ENCODE measurements around the gene BGN. TPM values are rescaled to one million over a fixed set of nuclear protein-coding genes. Genes with fewer than 3 reads are reported as not detected.

BGN gene
- total RNA-seq, 8 experiments from 2014 or later = 0.08 to 105 (median 2.6) TPM; not detected in 1

GRCh38 chrX:153454901-153455550 lies 39.8 kb upstream of the BGN start:
- H3K4me1 ChIP-seq (replicated peaks in 1 of 2) = no peaks in the 10 kb centered on the region
- in situ Hi-C loops (cut with MboI; ENCODE audit: low pct_unique_long_range_greater_than_20kb in 2 of 9, low sequenced_read_pairs in 9 of 9, unreplicated experiment in 9 of 9) = no loop called here
- H3K27ac ChIP-seq = no peak overlapping the region
- WGBS, 10 experiments = 77% methylated on average over 4 of the region's 16 CpGs; no CpG with 5 or more reads in 9 of the 10 experiments
- no peak overlapping the region for H3K4me3 ChIP-seq
- ATAC-seq (replicated peaks in 6 of 8) = no peak

DNA sequence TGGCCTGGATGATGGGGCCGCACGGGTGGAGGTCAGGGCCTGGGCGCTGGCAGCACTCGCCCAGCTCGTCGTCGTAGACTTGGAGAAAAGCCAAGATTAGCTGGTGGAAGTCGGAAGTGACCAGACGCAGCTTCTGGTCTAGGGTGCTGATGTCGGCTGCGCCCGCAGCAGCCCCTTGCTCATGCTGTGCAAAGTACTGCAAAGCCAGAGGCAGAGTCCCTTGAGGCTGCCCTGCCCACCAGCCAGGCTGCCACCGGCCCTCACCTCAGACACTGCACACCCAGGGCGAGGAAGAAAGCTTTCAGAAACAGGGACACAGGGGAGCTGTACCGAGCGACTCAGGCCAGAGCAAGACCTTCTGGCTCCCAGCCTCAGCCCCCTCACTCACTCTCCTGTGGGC lies 39.2 kb upstream of the BGN start:
- Histone ChIP-seq H3K27ac (no peak overlapping the region), H3K4me3 (no peak overlapping the region), H3K4me1 (replicated peaks in 1 of 2) (no peaks in the 10 kb centered on the region)
- no peak for ATAC-seq (replicated peaks in 6 of 8)
- WGBS, 10 experiments = no CpG with 5 or more reads among the region's 16 CpGs
- in situ Hi-C loops (cut with MboI; ENCODE audit: low pct_unique_long_range_greater_than_20kb in 2 of 9, low sequenced_read_pairs in 9 of 9, unreplicated experiment in 9 of 9) = no loop called here

DNA sequence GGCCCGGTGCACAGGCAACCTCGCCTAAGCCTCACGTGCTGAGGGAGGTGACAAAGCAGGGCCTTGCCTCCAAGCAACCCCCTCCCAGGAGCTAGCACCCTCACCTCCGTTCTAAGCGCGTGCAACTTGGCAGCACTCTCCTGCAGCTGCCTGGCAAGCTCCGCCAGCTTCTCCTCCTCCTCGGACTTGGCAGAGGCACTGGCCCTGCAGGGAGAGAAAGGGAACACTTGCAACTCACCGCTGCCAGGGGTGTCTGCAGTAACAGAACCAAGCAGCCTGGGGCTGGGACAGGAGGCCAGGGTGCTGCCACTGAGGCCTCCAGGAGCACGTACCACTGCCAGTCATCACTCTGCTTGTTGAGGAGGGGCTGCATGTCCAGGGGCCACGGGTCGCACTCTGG lies 38.6 kb upstream of the BGN start:
- H3K4me1 ChIP-seq (replicated peaks in 1 of 2) = no peaks in the 10 kb centered on the region
- H3K4me3 ChIP-seq = no peak overlapping the region
- no peak overlapping the region for H3K27ac ChIP-seq
- in situ Hi-C loops (cut with MboI; ENCODE audit: low pct_unique_long_range_greater_than_20kb in 2 of 9, low sequenced_read_pairs in 9 of 9, unreplicated experiment in 9 of 9) = no loop called here
- peak in 1 of 8 experiments; percentile 24 for ATAC-seq (replicated peaks in 6 of 8)
- WGBS, 10 experiments = 50 to 100% methylated on average over 1 to 2 of the region's 12 CpGs; no CpG with 5 or more reads in 8 of the 10 experiments

- in situ Hi-C loops (cut with MboI; ENCODE audit: low pct_unique_long_range_greater_than_20kb in 2 of 9, low sequenced_read_pairs in 9 of 9, unreplicated experiment in 9 of 9) = no loop called here
- no CpG with 5 or more reads among the region's 9 CpGs for WGBS, 10 experiments
- Histone ChIP-seq H3K27ac (no peak overlapping the region), H3K4me3 (no peak overlapping the region), H3K4me1 (replicated peaks in 1 of 2) (no peaks in the 10 kb centered on the region)
- ATAC-seq (replicated peaks in 6 of 8) = no peak
These were observed 38.1 kb upstream of the BGN start for GRCh38 chrX:153456704-153457103.

DNA sequence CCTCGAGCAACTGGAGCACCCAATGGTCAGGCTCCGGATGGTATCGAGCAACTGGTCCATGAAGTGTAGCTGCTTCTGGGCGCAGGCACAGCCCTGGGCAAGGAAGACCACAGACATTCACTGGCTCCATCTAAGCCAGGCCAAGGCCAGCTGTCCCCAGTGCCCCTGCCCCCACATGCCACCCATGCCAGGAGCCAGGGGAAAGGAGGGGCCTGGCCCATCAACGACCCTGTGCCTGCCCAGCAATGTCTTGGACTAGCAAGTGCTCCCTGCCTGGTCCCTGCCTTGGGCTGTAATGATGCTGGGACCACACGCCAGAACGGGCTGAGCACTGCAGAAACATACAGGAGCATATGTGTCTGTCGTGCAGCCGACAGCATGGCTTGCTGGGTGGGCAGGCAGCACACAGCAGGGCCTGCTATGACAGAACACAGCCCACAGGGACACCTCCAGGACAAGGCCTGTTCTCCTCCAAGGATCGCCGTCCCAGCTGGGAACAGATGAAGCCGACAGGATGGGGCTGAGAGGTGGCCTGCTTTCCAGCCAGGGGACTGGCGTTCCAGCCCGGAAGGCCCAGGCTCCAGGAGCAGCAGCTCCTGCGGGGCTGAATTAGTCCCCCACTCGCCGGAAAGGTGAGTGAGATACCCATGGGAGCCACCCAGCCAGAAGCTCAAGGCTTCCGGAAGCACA lies 37.5 kb upstream of the BGN start:
- Histone ChIP-seq H3K4me1 (replicated peaks in 1 of 2) (no peaks in the 10 kb centered on the region), H3K27ac (no peak overlapping the region), H3K4me3 (no peak overlapping the region)
- in situ Hi-C loops (cut with MboI; ENCODE audit: low pct_unique_long_range_greater_than_20kb in 2 of 9, low sequenced_read_pairs in 9 of 9, unreplicated experiment in 9 of 9) = no loop called here
- WGBS, 10 experiments = 42% methylated on average over 7 of the region's 18 CpGs; no CpG with 5 or more reads in 9 of the 10 experiments
- no peak for ATAC-seq (replicated peaks in 6 of 8)

DNA sequence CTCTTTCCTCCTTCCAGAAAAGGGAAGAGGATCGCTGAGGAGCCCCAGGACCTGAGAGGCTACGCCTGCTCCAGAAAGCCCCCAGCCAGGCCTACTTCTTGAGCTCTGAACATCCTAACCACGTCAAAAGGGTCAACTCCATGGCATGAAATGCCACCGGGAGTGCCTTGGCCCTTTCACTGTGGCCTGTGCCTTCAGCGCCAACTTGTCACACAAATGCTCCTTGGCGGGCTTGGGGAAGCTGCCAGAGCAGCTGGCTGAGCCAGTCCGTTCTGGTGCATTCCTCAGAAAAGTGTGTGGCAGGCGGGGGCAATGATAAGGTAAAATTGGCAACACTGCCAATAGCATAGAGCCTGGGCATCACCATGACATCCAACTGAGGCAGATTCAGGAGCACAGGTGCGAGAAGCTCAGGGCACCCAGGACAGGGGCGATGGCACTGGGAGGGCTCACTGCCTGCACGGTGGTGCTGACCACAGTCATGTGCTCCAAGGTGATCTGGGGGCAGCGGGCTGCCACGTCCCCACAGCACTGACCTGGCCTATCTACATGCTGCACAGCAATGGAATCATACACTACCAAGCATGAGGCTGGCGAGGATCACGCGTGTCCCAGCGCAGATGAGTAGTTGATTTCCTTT lies 36.8 kb upstream of the BGN start:
- no peak overlapping the region for H3K27ac ChIP-seq

DNA sequence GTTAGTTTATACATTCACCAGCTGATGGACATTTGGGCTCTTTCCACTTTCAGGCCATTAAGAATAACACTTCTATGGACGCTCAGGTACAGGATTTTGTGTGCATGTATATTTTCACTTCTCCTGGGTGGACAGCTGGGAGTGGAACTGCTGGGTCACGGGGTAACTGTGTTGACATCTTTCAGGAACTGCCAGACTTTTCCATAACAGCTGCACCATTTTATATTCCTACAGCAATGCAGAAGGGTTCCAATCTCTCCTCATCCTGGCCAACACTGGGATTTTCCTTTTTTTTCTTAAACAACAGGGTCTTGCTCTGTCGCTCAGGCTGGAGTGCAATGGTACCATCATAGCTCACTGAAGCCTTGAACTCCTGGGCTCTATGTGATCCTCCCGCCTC lies 36.3 kb upstream of the BGN start:
- in situ Hi-C loops (cut with MboI; ENCODE audit: low pct_unique_long_range_greater_than_20kb in 2 of 9, low sequenced_read_pairs in 9 of 9, unreplicated experiment in 9 of 9) = no loop called here
- 34% methylated on average over 2 of the region's 4 CpGs; no CpG with 5 or more reads in 9 of the 10 experiments for WGBS, 10 experiments
- ATAC-seq (replicated peaks in 6 of 8) = no peak
- Histone ChIP-seq H3K27ac (no peak overlapping the region), H3K4me1 (replicated peaks in 1 of 2) (no peaks in the 10 kb centered on the region), H3K4me3 (no peak overlapping the region)

More for the DNA sequence above, 36.8 kb upstream of the BGN start:
- Histone ChIP-seq H3K4me3 (no peak overlapping the region), H3K4me1 (replicated peaks in 1 of 2) (no peaks in the 10 kb centered on the region)
- 67 to 90% (median 80%) methylated on average over 1 to 4 of the region's 17 CpGs; no CpG with 5 or more reads in 7 of the 10 experiments for WGBS, 10 experiments
- in situ Hi-C loops (cut with MboI; ENCODE audit: low pct_unique_long_range_greater_than_20kb in 2 of 9, low sequenced_read_pairs in 9 of 9, unreplicated experiment in 9 of 9) = no loop called here
- ATAC-seq (replicated peaks in 6 of 8) = no peak

- in situ Hi-C loops (cut with MboI; ENCODE audit: low pct_unique_long_range_greater_than_20kb in 2 of 9, low sequenced_read_pairs in 9 of 9, unreplicated experiment in 9 of 9) = no loop called here
- no peak overlapping the region for H3K4me3 ChIP-seq
- ATAC-seq (replicated peaks in 6 of 8) = peak in 1 of 8 experiments; percentile 45
- no peak overlapping the region for H3K27ac ChIP-seq
- 40 to 100% (median 94%) methylated on average over 1 to 3 of the region's 4 CpGs; no CpG with 5 or more reads in 6 of the 10 experiments for WGBS, 10 experiments
- H3K4me1 ChIP-seq (replicated peaks in 1 of 2) = no peaks in the 10 kb centered on the region
These were observed 34.8 kb upstream of the BGN start for GRCh38 chrX:153459986-153460385.

GRCh38 chrX:153460826-153461225 lies 34.0 kb upstream of the BGN start:
- 21 to 60% methylated on average over 3 to 4 of the region's 7 CpGs; no CpG with 5 or more reads in 8 of the 10 experiments for WGBS, 10 experiments
- no peak overlapping the region for H3K4me3 ChIP-seq
- H3K27ac ChIP-seq = no peak overlapping the region
- in situ Hi-C loops (cut with MboI; ENCODE audit: low pct_unique_long_range_greater_than_20kb in 2 of 9, low sequenced_read_pairs in 9 of 9, unreplicated experiment in 9 of 9) = no loop called here
- no peaks in the 10 kb centered on the region for H3K4me1 ChIP-seq (replicated peaks in 1 of 2)
- ATAC-seq (replicated peaks in 6 of 8) = peak in 7 of 8 experiments; percentile 52 to 83 (median 61)

DNA sequence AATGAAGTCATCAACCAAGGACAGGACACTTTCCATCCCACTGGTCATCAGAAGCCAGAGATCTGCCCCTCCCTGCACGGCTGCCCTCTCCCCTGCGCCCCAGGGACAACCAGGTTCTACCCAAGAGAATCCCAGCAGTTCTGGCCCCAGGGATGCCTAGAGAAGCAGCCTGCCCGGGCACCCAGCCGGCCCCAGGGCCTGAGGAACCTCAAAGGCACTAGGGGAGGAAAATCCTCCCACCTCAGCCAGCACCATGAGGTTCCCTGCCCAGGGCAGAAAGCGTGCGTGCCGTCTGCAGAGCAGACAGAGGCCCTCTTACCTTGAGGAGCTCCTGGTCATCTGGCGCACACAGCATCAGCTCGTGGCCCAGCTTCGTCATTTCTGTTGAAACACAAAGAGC lies 32.5 kb upstream of the BGN start:
- in situ Hi-C loops (cut with MboI; ENCODE audit: low pct_unique_long_range_greater_than_20kb in 2 of 9, low sequenced_read_pairs in 9 of 9, unreplicated experiment in 9 of 9) = no loop called here
- ATAC-seq (replicated peaks in 6 of 8) = no peak
- no peak overlapping the region for H3K27ac ChIP-seq
- no peaks in the 10 kb centered on the region for H3K4me1 ChIP-seq (replicated peaks in 1 of 2)
- 60% methylated on average over 1 of the region's 10 CpGs; no CpG with 5 or more reads in 9 of the 10 experiments for WGBS, 10 experiments
- H3K4me3 ChIP-seq = no peak overlapping the region

DNA sequence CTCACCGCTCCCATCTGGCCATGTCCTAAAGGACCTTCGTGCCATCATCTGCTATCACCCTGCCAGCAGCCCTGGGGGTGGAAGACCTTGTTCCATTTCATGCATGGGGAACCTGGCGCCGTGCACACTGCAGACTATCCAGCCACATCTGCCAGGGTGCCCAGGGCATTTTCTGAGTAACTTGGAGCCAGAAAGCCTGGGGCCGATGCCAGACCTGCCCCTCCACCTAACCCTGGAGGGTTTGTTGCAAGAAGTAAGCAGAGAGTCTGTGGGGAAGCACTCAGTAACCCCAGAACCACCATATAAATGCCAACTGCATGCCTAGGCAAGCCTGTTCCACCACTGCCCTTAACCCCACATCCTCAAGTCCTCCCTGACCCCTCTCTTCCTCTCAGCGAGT lies 31.7 kb upstream of the BGN start:
- no peak overlapping the region for H3K27ac ChIP-seq
- no peak overlapping the region for H3K4me3 ChIP-seq
- ATAC-seq (replicated peaks in 6 of 8) = no peak
- in situ Hi-C loops (cut with MboI; ENCODE audit: low pct_unique_long_range_greater_than_20kb in 2 of 9, low sequenced_read_pairs in 9 of 9, unreplicated experiment in 9 of 9) = no loop called here
- no peaks in the 10 kb centered on the region for H3K4me1 ChIP-seq (replicated peaks in 1 of 2)
- 40 to 100% (median 90%) methylated on average over 1 of the region's 6 CpGs; no CpG with 5 or more reads in 6 of the 10 experiments for WGBS, 10 experiments

DNA sequence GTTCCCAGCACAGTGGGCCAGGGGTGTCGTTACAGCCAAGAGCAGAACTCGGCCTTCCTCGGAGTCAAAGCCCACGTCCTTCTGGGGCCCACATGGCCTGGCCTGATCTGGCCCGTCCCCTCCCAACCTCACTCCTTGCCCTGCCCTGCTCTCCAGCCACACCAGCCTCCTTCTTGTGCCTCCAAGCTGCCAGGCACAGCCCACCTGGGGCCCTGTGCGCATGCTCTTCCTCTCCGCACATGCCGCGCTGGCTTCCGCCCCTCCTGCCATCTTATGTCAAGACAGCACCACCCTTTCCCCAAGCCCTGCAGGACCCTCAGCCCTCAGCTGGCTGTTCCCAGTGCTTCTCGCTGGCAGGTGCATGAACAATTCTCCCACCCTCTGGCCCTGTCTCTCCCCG lies 31.2 kb upstream of the BGN start:
- in situ Hi-C loops (cut with MboI; ENCODE audit: low pct_unique_long_range_greater_than_20kb in 2 of 9, low sequenced_read_pairs in 9 of 9, unreplicated experiment in 9 of 9) = no loop called here
- WGBS, 10 experiments = 25 to 90% (median 52%) methylated on average over 2 to 7 of the region's 12 CpGs; no CpG with 5 or more reads in 7 of the 10 experiments

DNA sequence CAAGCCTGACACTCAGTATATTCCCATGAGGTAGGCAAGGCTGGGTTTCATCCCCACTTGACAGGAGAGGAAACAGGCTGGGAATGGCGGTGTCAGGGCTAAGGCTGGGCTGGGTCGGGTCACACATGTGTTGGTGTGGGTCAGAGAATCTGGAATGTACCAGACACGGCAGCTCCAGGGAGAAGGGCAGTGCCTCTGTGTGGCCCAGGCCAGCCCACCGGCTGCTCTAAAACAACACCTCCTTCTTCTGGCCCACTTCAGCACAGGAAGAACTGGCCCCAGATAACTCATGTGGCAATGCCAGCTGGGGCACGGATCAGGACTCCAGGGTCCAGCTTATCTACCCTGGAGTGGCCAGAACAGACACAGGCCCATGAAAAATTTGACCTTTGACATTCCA lies 30.7 kb upstream of the BGN start:
- in situ Hi-C loops (cut with MboI; ENCODE audit: low pct_unique_long_range_greater_than_20kb in 2 of 9, low sequenced_read_pairs in 9 of 9, unreplicated experiment in 9 of 9) = no loop called here
- Histone ChIP-seq H3K4me1 (replicated peaks in 1 of 2) (no peaks in the 10 kb centered on the region), H3K27ac (no peak overlapping the region), H3K4me3 (no peak overlapping the region)
- ATAC-seq (replicated peaks in 6 of 8) = no peak
- WGBS, 10 experiments = 48 to 80% methylated on average over 1 to 2 of the region's 5 CpGs; no CpG with 5 or more reads in 8 of the 10 experiments

More for the DNA sequence above, 31.2 kb upstream of the BGN start:
- H3K27ac ChIP-seq = no peak overlapping the region
- H3K4me1 ChIP-seq (replicated peaks in 1 of 2) = no peaks in the 10 kb centered on the region
- no peak overlapping the region for H3K4me3 ChIP-seq
- ATAC-seq (replicated peaks in 6 of 8) = no peak
